GM23338 (cell line): Measurements from ENCODE around the gene NEFH. TPM values are rescaled to one million over a fixed set of nuclear protein-coding genes. Genes with fewer than 3 reads are reported as not detected.

ENCODE experiments used
- ATAC-seq: fragments of 200-7000 bp; cut with Tn5 transposase; 3 replicates; pipeline ENCODE4 v1.9.1; 2020
- DNase-seq: peaks from one replicate; pipeline ENCODE4 v3.0.0-alpha.2; 2015; ENCODE audit warnings: low spot score
- H2AFZ ChIP-seq: fragments of 200-600 bp; sonication (generic); 2 replicates; pipeline ENCODE4 v1.8.0; 2016; ENCODE audit warnings: antibody characterized with exemption, mild to moderate bottlenecking, moderate library complexity
- H3F3A ChIP-seq: fragments of 200-600 bp; sonication (generic); replicated peaks from 2 replicates; pipeline ENCODE4 v1.8.0; 2017; ENCODE audit warnings: antibody characterized with exemption, mixed run types, low read depth
- H3K27ac ChIP-seq: fragments of 200-600 bp; sonication (generic); 2 replicates; pipeline ENCODE4 v1.6.1; 2016; ENCODE audit warnings: low read depth
- H3K27me3 ChIP-seq: fragments of 200-600 bp; sonication (generic); 2 replicates; pipeline ENCODE4 v1.8.0; 2016; ENCODE audit warnings: mild to moderate bottlenecking, mixed run types, moderate library complexity; ENCODE audit not compliant: insufficient read depth
- H3K36me3 ChIP-seq: fragments of 200-600 bp; sonication (generic); 2 replicates; pipeline ENCODE4 v1.8.0; 2016; ENCODE audit warnings: mild to moderate bottlenecking; ENCODE audit not compliant: insufficient read depth
- H3K4me1 ChIP-seq: fragments of 200-600 bp; sonication (generic); 2 replicates; pipeline ENCODE4 v1.8.0; 2016; ENCODE audit warnings: mild to moderate bottlenecking, moderate library complexity; ENCODE audit not compliant: insufficient read depth
- H3K4me2 ChIP-seq: fragments of 200-600 bp; sonication (generic); 2 replicates; pipeline ENCODE4 v1.7.1; 2017; ENCODE audit warnings: mixed run types
- H3K4me3 ChIP-seq: fragments of 200-600 bp; sonication (generic); 2 replicates; pipeline ENCODE4 v1.6.1; 2016; ENCODE audit warnings: mixed run types
- H3K79me2 ChIP-seq: fragments of 200-600 bp; sonication (generic); replicated peaks from 2 replicates; pipeline ENCODE4 v1.8.0; 2017; ENCODE audit warnings: mild to moderate bottlenecking; ENCODE audit not compliant: insufficient read depth
- H3K9me2 ChIP-seq: fragments of 200-600 bp; sonication (generic); 2 replicates; pipeline ENCODE4 v1.8.0; 2017; ENCODE audit not compliant: insufficient read depth
- H4K20me1 ChIP-seq: fragments of 200-600 bp; sonication (generic); replicated peaks from 2 replicates; pipeline ENCODE4 v1.8.0; 2017; ENCODE audit warnings: mild to moderate bottlenecking; ENCODE audit not compliant: insufficient read depth
- H3K27ac Mint-ChIP-seq: 2 replicates; pipeline ENCODE4 v1.8.0; 2020; ENCODE audit warnings: inconsistent platforms, mild to moderate bottlenecking, moderate library complexity, mixed read lengths
- H3K27me3 Mint-ChIP-seq: 3 replicates; pipeline ENCODE4 v1.8.0; 2022; ENCODE audit warnings: low read depth, mild to moderate bottlenecking, moderate library complexity, mixed read lengths, inconsistent platforms; ENCODE audit not compliant: insufficient read depth, poor library complexity
- H3K36me3 Mint-ChIP-seq: 3 replicates; pipeline ENCODE4 v1.8.0; 2021; ENCODE audit warnings: low read depth, mild to moderate bottlenecking, inconsistent platforms, moderate library complexity, mixed read lengths
- H3K4me1 Mint-ChIP-seq: 3 replicates; pipeline ENCODE4 v1.8.0; 2020; ENCODE audit warnings: mild to moderate bottlenecking, inconsistent platforms, mixed read lengths
- H3K4me3 Mint-ChIP-seq: 3 replicates; pipeline ENCODE4 v1.8.0; 2021; ENCODE audit warnings: moderate library complexity, mild to moderate bottlenecking, inconsistent platforms, mixed read lengths
- H3K9me3 Mint-ChIP-seq: 3 replicates; pipeline ENCODE4 v1.8.0; 2020; ENCODE audit warnings: moderate library complexity, mild to moderate bottlenecking, inconsistent platforms, mixed read lengths
- CREB1 ChIP-seq: fragments of 250-450 bp; sonication (Bioruptor Pico); IDR thresholded peaks from 2 replicates; pipeline ENCODE4 v1.5.0; 2020; ENCODE audit warnings: low read depth, mild to moderate bottlenecking, moderate library complexity
- CTCF ChIP-seq, 2 experiments: fragments of 200-600 bp in 1 of 2; sonication (generic) in 1 of 2; conservative IDR thresholded peaks; 2 replicates each; pipeline versions ENCODE4 v1.5.1 to v1.6.1; 2016 to 2017; ENCODE audit warnings: antibody characterized with exemption in 2 of 2, low read depth in 2 of 2, mild to moderate bottlenecking in 2 of 2, moderate library complexity in 1 of 2
- ETS1 ChIP-seq: IDR thresholded peaks from 2 replicates; pipeline ENCODE4 v1.6.1; 2016; ENCODE audit warnings: antibody characterized with exemption
- EZH2 ChIP-seq: fragments of 200-600 bp; sonication (generic); IDR thresholded peaks from one replicate; pipeline ENCODE4 v1.8.0; 2017; ENCODE audit warnings: antibody characterized with exemption, mild to moderate bottlenecking, low read depth; ENCODE audit not compliant: unreplicated experiment
- EZH2phosphoT487 ChIP-seq: fragments of 200-600 bp; sonication (generic); IDR thresholded peaks from one replicate; pipeline ENCODE4 v1.8.1; 2018; ENCODE audit warnings: antibody characterized with exemption; ENCODE audit not compliant: unreplicated experiment
- JUNB ChIP-seq: IDR thresholded peaks from one replicate; pipeline ENCODE4 v1.6.1; 2016; ENCODE audit warnings: antibody characterized with exemption; ENCODE audit not compliant: unreplicated experiment
- NANOG ChIP-seq: IDR thresholded peaks from 2 replicates; pipeline ENCODE4 v1.6.1; 2016; ENCODE audit warnings: antibody characterized with exemption, borderline replicate concordance
- POLR2AphosphoS5 ChIP-seq: IDR thresholded peaks from 2 replicates; pipeline ENCODE4 v1.6.1; 2016; ENCODE audit warnings: antibody characterized with exemption, low read depth
- REST ChIP-seq: IDR thresholded peaks from one replicate; pipeline ENCODE4 v1.6.1; 2018; ENCODE audit warnings: antibody characterized with exemption; ENCODE audit not compliant: unreplicated experiment
- STAT1 ChIP-seq: IDR thresholded peaks from one replicate; pipeline ENCODE4 v1.6.1; 2016; ENCODE audit warnings: antibody characterized with exemption; ENCODE audit not compliant: unreplicated experiment
- ZNF114 ChIP-seq: fragments of 250-450 bp; sonication (Bioruptor Pico); IDR thresholded peaks from 2 replicates; pipeline ENCODE4 v1.5.0; 2020; ENCODE audit warnings: mild to moderate bottlenecking, moderate library complexity
- ZNF331 ChIP-seq: fragments of 250-450 bp; sonication (Bioruptor Pico); IDR thresholded peaks from 2 replicates; pipeline ENCODE4 v1.5.0; 2020; ENCODE audit warnings: low read depth, mild to moderate bottlenecking, moderate library complexity
- ZNF462 ChIP-seq: fragments of 250-450 bp; sonication (Bioruptor Pico); IDR thresholded peaks from 2 replicates; pipeline ENCODE4 v1.5.0; 2020; ENCODE audit warnings: mild to moderate bottlenecking, moderate library complexity
- polyA plus RNA-seq: library from polyadenylated mRNA; unstranded; fragments of >200 nt; fragmentation: Nextera tagmentation; extraction: Ambion mirVana; gene quantifications from 2 replicates; pipeline ENCODE4 v1.2.1, GENCODE V29; 2016
- total RNA-seq: library from RNA; depleted of rRNA; stranded (reverse); fragments of >200 nt; shearing (Covaris generic); gene quantifications from 2 replicates; pipeline ENCODE4 v1.2.3, GENCODE V29; 2014

The NEFH gene
- total and polyA plus RNA-seq, 2 experiments from 2014 or later: 2.4 to 6.3 TPM

GRCh38 chr22:29450222-29450621 is 29.8 kb upstream of the NEFH start:
- H3K4me2 ChIP-seq: no peak overlapping the region
- H3K4me1 ChIP-seq: no peaks in the 10 kb centered on the region
- TF ChIP-seq EZH2phosphoT487 (no peak), CREB1 (CRISPR knock-in tag) (no peak), ETS1 (no peak), ZNF331 (no peak), STAT1 (no peak), NANOG (no peak), CTCF (conservative IDR thresholded peaks at IDR 0.05; ENCODE audit: low read depth in 2 of 2) (no peak), ZNF114 (no peak), POLR2AphosphoS5 (no peak), JUNB (no peak), ZNF462 (no peak), EZH2 (no peak), REST (no peak)
- H3K36me3 Mint-ChIP-seq: no peaks in the 10 kb centered on the region
- no peaks in the 10 kb centered on the region for H3K27me3 ChIP-seq
- no peaks in the 10 kb centered on the region for H3K9me2 ChIP-seq
- H3K27me3 Mint-ChIP-seq: no peaks in the 10 kb centered on the region
- no peaks in the 10 kb centered on the region for H3K79me2 ChIP-seq
- no peak overlapping the region for H2AFZ ChIP-seq
- no peak overlapping the region for H3K4me3 ChIP-seq
- H3K9me3 Mint-ChIP-seq: no peaks in the 10 kb centered on the region
- no peaks in the 10 kb centered on the region for H3F3A ChIP-seq
- no peaks in the 10 kb centered on the region for H3K4me1 Mint-ChIP-seq
- no peaks in the 10 kb centered on the region for H3K36me3 ChIP-seq
- H3K27ac ChIP-seq: no peak overlapping the region
- no peaks in the 10 kb centered on the region for H4K20me1 ChIP-seq
- H3K27ac Mint-ChIP-seq: no peak overlapping the region
- DNase-seq: no peak
- H3K4me3 Mint-ChIP-seq: no peak overlapping the region
- no peak for ATAC-seq
